22Rv1 (cell line): ENCODE data around the gene ZEB2.

Experiments
- CTCF ChIP-seq: fragments of 450-650 bp; IDR thresholded peaks from 2 replicates; pipeline ENCODE4 v1.5.1; 2017; ENCODE audit warnings: mild to moderate bottlenecking
- ZFX ChIP-seq: fragments of 450-650 bp; IDR thresholded peaks from 2 replicates; pipeline ENCODE4 v1.6.1; 2017; ENCODE audit warnings: antibody characterized with exemption, borderline replicate concordance

- TF ChIP-seq CTCF (no peak), ZFX (no peak)
These were observed 6.4 kb downstream of the ZEB2 start for GRCh38 chr2:144513388-144514101.
